K562 (cell line): ENCODE results near the gene ZDHHC16. TPM values are rescaled to one million over a fixed set of nuclear protein-coding genes. Genes with fewer than 3 reads are reported as not detected.

Experiments used
- CHD2 ChIP-seq: IDR thresholded peaks from 2 replicates; pipeline ENCODE4 v1.6.1; 2011; ENCODE audit warnings: low read depth, low read length
- LCOR ChIP-seq: sonication (generic); formaldehyde crosslinking; IDR thresholded peaks from 2 replicates; pipeline ENCODE4 v1.8.0; 2022; ENCODE audit warnings: mild to moderate bottlenecking, missing genetic modification reagents
- MAFK ChIP-seq: IDR thresholded peaks from 2 replicates; pipeline ENCODE4 v1.6.1; 2011; ENCODE audit warnings: low read length, improper control_type of control experiment
- MAZ ChIP-seq, 2 experiments: fragments of 450-650 bp in 1 of 2; sonication (generic) in 1 of 2; formaldehyde crosslinking; IDR thresholded peaks in 1 of 2; conservative IDR thresholded peaks in 1 of 2; 2 replicates each; pipeline versions ENCODE4 v1.4.0 to v1.5.0; 2020; ENCODE audit warnings: mild to moderate bottlenecking in 1 of 2, missing genetic modification reagents in 1 of 2
- MYC ChIP-seq, 2 experiments: fragments of 250-450 bp in 1 of 2; sonication (Bioruptor Pico) in 1 of 2; IDR thresholded peaks; 2 replicates each; pipeline versions ENCODE4 v1.5.1 to v1.6.1; 2012 to 2021; ENCODE audit warnings: low read depth in 2 of 2, borderline replicate concordance in 1 of 2, improper control_type of control experiment in 1 of 2, low read length in 1 of 2, mild to moderate bottlenecking in 1 of 2, moderate library complexity in 1 of 2
- NCOA6 ChIP-seq: fragments of 450-650 bp; IDR thresholded peaks from 2 replicates; pipeline ENCODE4 v1.6.1; 2017; ENCODE audit warnings: mild to moderate bottlenecking
- NEUROD1 ChIP-seq: fragments of 150-350 bp; IDR thresholded peaks from 2 replicates; pipeline ENCODE4 v1.6.1; 2014; ENCODE audit warnings: borderline replicate concordance, low read length, low read depth; ENCODE audit not compliant: partially characterized antibody
- POLR2AphosphoS2 ChIP-seq: IDR thresholded peaks from 2 replicates; pipeline ENCODE4 v1.6.1; 2012; ENCODE audit warnings: low read length, improper control_type of control experiment
- RBM17 ChIP-seq: fragments of 200-400 bp; formaldehyde crosslinking; IDR thresholded peaks from 2 replicates; pipeline ENCODE4 v1.6.1; 2017; ENCODE audit warnings: low read depth, mild to moderate bottlenecking, low read length, borderline replicate concordance
- TCF3 ChIP-seq: sonication (generic); formaldehyde crosslinking; IDR thresholded peaks from 2 replicates; pipeline ENCODE4 v1.4.0; 2020; ENCODE audit warnings: mild to moderate bottlenecking, missing genetic modification reagents
- TEAD1 ChIP-seq, 2 experiments: fragments of 450-650 bp in 1 of 2; sonication (generic) in 1 of 2; formaldehyde crosslinking; IDR thresholded peaks; 2 replicates each; pipeline versions ENCODE4 v1.4.0 to v1.8.0; 2020 to 2022; ENCODE audit warnings: mild to moderate bottlenecking in 2 of 2, missing genetic modification reagents in 1 of 2
- ZC3H8 ChIP-seq: fragments of 450-650 bp; IDR thresholded peaks from 2 replicates; pipeline ENCODE4 v1.6.1; 2017
- ZNF316 ChIP-seq: fragments of 450-650 bp; IDR thresholded peaks from 2 replicates; pipeline ENCODE4 v1.6.1; 2016
- polyA plus RNA-seq, 8 experiments: library from polyadenylated mRNA; depleted of rRNA in 4 of 8; stranded (reverse) in 5 of 8; unstranded in 3 of 8; fragments of >200 nt; fragmentation: Nextera tagmentation in 2 of 8; fragmentation: Illumina TruSeq in 1 of 8; extraction: Ambion mirVana in 2 of 8; extraction: Trizol in 1 of 8; gene quantifications; 2 replicates each; pipeline versions ENCODE4 v1.2.1 to v1.2.3, GENCODE V29; 2011 to 2014; ENCODE audit warnings: inconsistent platforms in 1 of 8, missing spikeins in 1 of 8
- total RNA-seq, 7 experiments: library from RNA; depleted of rRNA in 6 of 7; stranded (reverse); fragments of >200 nt in 6 of 7; fragmentation: Illumina TruSeq in 2 of 7; extraction: Trizol in 2 of 7; gene quantifications; 2 replicates each; pipeline versions ENCODE4 v1.2.1 to v1.2.3, GENCODE V29; 2011 to 2021; ENCODE audit warnings: low replicate concordance in 1 of 7
- TF ChIP-seq, protein P1 (sequence below): sonication (generic); formaldehyde crosslinking; IDR thresholded peaks from 2 replicates; pipeline ENCODE4 v1.8.1; 2023; ENCODE audit warnings: mild to moderate bottlenecking, missing genetic modification reagents
- TF ChIP-seq, protein P2 (sequence below): IDR thresholded peaks from 2 replicates; pipeline ENCODE4 v1.6.1; 2011; ENCODE audit warnings: borderline replicate concordance, low read depth, mild to moderate bottlenecking, moderate library complexity, low read length; ENCODE audit not compliant: insufficient read depth, poor library complexity, severe bottlenecking
- TF ChIP-seq, protein P3 (sequence below): fragments of 250-450 bp; sonication (Bioruptor Pico); IDR thresholded peaks from 2 replicates; pipeline ENCODE4 v1.4.0; 2020
- TF ChIP-seq, protein P4 (sequence below): fragments of 450-650 bp; IDR thresholded peaks from 2 replicates; pipeline ENCODE4 v1.6.1; 2016; ENCODE audit warnings: low read depth, mild to moderate bottlenecking, moderate library complexity

Gene ZDHHC16
- total and polyA plus RNA-seq, 9 of the 15 experiments (the other 6 are each of a cell fraction or from before 2014, with no cell fraction given), result 12.5 to 33.8 (median 21.3) TPM

DNA sequence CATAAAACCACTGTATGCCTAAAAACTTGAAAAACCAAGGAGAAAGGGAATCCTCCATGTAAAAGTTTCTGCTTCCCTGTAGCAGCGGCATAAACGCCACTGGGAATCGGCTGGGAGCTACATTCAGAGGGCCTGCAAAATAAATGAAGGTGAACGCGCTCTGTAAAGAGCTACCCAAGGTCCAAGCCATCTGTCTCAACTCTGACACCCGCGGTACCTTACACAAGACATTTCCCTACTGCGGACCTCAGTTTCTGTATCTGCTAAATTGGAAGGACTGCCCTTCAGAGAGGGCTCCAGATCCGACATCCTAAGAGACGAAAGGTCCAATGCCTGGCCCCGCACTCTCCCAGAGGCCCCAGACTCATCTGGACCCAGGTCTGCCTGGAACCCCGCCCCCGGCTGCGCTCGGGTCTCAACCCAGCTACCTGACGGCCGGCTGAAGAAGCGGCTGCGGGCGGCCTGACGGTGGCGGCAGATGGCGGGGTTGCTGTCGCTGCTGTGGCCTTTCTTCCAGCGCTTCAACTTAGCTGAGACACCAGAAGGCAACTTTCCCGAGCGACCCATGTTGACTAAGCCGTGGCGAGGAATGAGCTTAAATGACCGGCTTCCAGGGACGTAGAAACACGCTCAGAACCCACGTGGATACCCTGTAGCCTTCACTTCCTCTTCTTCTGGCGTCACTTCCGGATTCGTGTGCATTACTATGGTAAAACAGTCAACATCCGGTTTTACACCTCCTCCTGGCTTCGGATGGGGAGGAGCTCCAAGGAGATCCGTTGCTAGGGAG is 45.1 kb upstream of the ZDHHC16 start, which contains the start of gene RRP12 (continued):
- TF ChIP-seq, protein P1, sequence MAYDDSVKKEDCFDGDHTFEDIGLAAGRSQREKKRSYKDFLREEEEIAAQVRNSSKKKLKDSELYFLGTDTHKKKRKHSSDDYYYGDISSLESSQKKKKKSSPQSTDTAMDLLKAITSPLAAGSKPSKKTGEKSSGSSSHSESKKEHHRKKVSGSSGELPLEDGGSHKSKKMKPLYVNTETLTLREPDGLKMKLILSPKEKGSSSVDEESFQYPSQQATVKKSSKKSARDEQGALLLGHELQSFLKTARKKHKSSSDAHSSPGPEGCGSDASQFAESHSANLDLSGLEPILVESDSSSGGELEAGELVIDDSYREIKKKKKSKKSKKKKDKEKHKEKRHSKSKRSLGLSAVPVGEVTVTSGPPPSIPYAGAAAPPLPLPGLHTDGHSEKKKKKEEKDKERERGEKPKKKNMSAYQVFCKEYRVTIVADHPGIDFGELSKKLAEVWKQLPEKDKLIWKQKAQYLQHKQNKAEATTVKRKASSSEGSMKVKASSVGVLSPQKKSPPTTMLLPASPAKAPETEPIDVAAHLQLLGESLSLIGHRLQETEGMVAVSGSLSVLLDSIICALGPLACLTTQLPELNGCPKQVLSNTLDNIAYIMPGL (CRISPR knock-in tag), result no peak
- TF ChIP-seq NCOA6, result no peak
- peak; percentile 35 for TF ChIP-seq NEUROD1
- TF ChIP-seq ZC3H8, result no peak
- TF ChIP-seq LCOR (CRISPR knock-in tag), result peak; percentile 64; the same call in 1 of the 2 replicates
- TF ChIP-seq, protein P2, sequence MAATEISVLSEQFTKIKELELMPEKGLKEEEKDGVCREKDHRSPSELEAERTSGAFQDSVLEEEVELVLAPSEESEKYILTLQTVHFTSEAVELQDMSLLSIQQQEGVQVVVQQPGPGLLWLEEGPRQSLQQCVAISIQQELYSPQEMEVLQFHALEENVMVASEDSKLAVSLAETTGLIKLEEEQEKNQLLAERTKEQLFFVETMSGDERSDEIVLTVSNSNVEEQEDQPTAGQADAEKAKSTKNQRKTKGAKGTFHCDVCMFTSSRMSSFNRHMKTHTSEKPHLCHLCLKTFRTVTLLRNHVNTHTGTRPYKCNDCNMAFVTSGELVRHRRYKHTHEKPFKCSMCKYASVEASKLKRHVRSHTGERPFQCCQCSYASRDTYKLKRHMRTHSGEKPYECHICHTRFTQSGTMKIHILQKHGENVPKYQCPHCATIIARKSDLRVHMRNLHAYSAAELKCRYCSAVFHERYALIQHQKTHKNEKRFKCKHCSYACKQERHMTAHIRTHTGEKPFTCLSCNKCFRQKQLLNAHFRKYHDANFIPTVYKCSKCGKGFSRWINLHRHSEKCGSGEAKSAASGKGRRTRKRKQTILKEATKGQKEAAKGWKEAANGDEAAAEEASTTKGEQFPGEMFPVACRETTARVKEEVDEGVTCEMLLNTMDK, result peak; percentile 12
- TF ChIP-seq TCF3, result no peak
- TF ChIP-seq MYC (IDR thresholded peaks at IDR 0.05; ENCODE audit: low read depth, low read length), result peak; percentile 91
- no peak for TF ChIP-seq MYC (CRISPR knock-in tag; IDR thresholded peaks at IDR 0.05; ENCODE audit: borderline replicate concordance, low read depth)
- no peak for TF ChIP-seq MAFK
- TF ChIP-seq ZNF316, result no peak
- no peak for TF ChIP-seq MAZ (CRISPR knock-in tag; conservative IDR thresholded peaks at IDR 0.05 in 1 of 2, IDR thresholded peaks at IDR 0.05 in 1 of 2)
- no peak for TF ChIP-seq CHD2
- TF ChIP-seq TEAD1 (CRISPR knock-in tag; IDR thresholded peaks at IDR 0.05), result no peak
- no peak for TF ChIP-seq RBM17
- TF ChIP-seq POLR2AphosphoS2, result no peak
- TF ChIP-seq, protein P3, sequence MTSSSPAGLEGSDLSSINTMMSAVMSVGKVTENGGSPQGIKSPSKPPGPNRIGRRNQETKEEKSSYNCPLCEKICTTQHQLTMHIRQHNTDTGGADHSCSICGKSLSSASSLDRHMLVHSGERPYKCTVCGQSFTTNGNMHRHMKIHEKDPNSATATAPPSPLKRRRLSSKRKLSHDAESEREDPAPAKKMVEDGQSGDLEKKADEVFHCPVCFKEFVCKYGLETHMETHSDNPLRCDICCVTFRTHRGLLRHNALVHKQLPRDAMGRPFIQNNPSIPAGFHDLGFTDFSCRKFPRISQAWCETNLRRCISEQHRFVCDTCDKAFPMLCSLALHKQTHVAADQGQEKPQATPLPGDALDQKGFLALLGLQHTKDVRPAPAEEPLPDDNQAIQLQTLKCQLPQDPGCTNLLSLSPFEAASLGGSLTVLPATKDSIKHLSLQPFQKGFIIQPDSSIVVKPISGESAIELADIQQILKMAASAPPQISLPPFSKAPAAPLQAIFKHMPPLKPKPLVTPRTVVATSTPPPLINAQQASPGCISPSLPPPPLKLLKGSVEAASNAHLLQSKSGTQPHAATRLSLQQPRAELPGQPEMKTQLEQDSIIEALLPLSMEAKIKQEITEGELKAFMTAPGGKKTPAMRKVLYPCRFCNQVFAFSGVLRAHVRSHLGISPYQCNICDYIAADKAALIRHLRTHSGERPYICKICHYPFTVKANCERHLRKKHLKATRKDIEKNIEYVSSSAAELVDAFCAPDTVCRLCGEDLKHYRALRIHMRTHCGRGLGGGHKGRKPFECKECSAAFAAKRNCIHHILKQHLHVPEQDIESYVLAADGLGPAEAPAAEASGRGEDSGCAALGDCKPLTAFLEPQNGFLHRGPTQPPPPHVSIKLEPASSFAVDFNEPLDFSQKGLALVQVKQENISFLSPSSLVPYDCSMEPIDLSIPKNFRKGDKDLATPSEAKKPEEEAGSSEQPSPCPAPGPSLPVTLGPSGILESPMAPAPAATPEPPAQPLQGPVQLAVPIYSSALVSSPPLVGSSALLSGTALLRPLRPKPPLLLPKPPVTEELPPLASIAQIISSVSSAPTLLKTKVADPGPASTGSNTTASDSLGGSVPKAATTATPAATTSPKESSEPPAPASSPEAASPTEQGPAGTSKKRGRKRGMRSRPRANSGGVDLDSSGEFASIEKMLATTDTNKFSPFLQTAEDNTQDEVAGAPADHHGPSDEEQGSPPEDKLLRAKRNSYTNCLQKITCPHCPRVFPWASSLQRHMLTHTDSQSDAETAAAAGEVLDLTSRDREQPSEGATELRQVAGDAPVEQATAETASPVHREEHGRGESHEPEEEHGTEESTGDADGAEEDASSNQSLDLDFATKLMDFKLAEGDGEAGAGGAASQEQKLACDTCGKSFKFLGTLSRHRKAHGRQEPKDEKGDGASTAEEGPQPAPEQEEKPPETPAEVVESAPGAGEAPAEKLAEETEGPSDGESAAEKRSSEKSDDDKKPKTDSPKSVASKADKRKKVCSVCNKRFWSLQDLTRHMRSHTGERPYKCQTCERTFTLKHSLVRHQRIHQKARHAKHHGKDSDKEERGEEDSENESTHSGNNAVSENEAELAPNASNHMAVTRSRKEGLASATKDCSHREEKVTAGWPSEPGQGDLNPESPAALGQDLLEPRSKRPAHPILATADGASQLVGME (CRISPR knock-in tag), result no peak
- TF ChIP-seq, protein P4, sequence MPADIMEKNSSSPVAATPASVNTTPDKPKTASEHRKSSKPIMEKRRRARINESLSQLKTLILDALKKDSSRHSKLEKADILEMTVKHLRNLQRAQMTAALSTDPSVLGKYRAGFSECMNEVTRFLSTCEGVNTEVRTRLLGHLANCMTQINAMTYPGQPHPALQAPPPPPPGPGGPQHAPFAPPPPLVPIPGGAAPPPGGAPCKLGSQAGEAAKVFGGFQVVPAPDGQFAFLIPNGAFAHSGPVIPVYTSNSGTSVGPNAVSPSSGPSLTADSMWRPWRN, result no peak
